ENCODE measurements around the gene HERC4.

The HERC4 gene, protein sequence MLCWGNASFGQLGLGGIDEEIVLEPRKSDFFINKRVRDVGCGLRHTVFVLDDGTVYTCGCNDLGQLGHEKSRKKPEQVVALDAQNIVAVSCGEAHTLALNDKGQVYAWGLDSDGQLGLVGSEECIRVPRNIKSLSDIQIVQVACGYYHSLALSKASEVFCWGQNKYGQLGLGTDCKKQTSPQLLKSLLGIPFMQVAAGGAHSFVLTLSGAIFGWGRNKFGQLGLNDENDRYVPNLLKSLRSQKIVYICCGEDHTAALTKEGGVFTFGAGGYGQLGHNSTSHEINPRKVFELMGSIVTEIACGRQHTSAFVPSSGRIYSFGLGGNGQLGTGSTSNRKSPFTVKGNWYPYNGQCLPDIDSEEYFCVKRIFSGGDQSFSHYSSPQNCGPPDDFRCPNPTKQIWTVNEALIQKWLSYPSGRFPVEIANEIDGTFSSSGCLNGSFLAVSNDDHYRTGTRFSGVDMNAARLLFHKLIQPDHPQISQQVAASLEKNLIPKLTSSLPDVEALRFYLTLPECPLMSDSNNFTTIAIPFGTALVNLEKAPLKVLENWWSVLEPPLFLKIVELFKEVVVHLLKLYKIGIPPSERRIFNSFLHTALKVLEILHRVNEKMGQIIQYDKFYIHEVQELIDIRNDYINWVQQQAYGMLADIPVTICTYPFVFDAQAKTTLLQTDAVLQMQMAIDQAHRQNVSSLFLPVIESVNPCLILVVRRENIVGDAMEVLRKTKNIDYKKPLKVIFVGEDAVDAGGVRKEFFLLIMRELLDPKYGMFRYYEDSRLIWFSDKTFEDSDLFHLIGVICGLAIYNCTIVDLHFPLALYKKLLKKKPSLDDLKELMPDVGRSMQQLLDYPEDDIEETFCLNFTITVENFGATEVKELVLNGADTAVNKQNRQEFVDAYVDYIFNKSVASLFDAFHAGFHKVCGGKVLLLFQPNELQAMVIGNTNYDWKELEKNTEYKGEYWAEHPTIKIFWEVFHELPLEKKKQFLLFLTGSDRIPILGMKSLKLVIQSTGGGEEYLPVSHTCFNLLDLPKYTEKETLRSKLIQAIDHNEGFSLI

DNA sequence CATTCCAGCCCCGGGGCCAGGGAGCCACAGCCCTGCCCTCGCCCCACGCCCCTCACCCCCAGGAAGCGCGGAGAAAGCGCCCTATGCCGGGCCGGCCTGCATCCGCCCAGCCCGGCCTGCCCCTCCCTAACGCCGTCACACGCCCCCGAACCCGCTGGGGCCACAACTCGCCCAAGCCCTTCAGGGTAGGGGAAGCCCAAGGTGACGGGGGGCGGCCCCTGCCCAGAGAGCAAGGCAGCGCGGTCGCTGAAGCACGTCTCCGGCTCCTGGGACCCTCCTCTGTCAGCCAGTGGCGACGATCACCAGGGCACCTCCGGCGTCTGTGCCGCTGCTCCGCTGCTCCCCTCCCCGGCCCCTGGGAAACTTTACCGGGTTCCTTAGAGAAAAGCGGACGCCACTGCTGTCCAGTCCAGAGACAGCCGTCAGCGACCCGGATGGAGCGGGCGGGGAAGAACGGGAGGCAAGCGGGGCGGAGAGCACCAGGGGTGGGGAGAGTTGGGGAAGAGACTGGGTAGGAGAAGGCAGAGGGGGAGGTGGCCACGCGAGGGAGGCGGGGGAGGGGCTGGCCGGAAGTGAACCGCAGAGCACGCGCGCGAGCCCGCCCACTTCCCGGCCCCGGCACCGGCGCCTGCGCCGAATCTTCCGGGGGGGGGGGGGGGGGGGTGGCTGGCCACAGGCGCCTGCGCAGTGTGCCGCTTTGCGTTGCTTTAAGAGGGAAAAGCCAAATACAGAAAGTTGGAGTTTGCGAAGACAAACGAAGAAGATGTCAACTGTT lies at the start of gene HERC4:
TSS of gene HERC4 (minus strand) at position 509 of the 775 bp plus-strand sequence. CDS start 2,175 bp downstream, outside the sequence.
- peak; percentile 75 for DNase-seq (ENCODE audit: low read depth, low spot score)

DNA sequence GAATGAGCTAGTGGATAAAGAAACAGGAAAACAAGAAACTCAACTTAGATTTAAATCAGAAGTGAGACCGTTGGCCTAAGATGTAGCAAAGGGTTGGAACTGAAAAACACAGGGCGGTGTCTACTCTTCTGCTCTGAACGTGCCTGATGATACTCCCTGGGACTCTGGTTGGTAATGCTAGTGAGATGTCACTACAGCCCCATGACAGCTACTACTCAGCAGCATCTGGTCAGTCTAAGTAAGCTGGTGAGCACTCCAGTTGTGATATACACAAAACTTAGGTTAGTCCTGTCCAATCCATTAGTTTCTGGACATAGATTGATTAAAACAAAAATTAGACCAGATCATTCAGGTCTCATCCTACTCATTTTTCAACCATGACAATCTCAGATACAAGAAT lies 49.6 kb upstream of the HERC4 start:
- DNase-seq (ENCODE audit: low read depth, low spot score), result no peak

DNA sequence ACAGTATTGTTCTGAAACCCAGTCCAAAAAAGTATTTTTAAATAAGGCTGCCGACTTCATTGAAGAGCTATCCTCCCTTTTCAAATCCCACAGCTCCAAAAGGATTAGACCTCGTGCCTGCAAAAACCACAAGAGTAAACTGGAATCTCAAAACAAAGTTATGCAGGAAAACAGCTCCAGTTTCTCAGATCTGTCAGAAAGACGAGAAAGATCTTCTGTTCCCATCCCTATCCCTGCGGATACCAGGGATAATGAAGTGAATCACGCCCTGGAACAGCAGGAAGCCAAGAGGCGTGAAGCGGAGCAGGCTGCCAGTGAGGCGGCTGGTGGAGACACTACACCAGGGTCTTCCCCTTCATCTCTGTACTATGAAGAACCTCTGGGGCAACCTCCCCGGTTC lies 46.8 kb upstream of the HERC4 start:
- no peak for DNase-seq (ENCODE audit: low read depth, low spot score)

DNA sequence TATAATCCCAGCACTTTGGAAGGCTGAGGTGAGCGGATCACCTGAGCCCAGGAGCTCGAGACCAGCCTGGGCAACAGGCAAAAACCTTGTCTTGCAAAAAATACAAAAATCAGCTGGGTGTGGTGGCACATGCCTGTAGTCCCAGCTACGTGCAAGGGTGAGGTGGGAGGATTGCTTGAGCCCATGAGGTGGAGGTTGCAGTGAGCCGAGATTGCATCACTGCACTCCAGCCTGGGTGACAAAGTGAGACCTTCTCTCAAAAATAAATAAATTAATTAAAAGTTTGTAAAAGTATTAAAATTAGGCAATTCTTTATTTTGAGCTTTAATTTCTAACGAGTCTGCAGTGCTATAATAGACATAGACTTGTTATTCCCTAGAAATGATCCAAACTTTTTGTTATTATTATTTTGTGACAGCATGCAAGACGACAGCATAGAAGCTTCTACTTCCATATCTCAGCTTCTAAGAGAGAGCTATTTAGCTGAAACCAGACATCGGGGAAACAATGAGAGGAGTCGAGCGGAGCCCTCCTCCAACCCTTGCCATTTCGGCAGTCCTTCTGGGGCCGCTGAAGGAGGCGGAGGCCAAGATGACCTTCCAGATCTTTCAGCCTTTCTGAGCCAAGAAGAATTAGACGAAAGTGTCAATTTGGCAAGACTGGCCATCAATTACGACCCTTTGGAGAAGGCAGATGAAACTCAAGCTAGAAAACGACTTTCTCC lies 46.1 kb upstream of the HERC4 start:
- no peak for DNase-seq (ENCODE audit: low read depth, low spot score)

DNA sequence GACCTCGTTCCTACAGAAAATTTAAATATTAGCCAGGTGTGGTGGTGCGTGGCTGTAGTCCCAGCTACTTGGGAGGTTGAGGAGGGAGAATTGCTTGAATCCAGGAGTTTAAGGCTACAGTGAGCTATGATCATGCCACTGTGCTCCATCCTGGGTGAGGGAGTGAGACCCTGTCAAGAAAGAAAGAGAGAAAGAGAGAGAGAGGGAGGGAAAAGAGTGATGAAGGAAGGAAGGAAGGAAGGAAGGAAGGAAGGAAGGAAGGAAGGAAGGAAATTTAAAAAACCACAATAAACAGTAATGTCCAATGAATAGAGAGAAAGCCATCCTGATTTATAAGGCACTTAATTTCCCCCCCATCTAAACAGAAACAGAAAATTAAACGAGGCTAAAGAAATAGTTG lies 43.6 kb upstream of the HERC4 start:
- DNase-seq (ENCODE audit: low read depth, low spot score), result no peak

DNA sequence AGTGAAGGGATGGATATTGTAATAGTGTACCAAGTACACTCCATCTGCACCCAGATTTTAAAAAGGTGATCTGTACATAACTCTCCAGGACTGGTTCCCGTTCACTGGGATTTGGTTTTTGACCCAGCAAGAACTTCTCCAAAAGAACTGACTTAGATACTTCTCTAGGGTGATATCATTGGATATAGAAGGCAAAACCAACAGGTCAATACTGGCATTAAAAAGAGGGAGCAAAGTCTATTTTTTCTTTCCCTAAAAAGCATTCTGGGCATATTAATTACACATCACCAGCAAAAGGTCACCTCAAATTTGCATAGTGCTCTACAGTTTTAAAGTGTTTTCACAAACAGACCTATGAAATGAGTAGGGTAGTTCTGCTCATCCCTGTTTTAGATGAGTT lies 37.8 kb upstream of the HERC4 start:
- no peak for DNase-seq (ENCODE audit: low read depth, low spot score)

DNA sequence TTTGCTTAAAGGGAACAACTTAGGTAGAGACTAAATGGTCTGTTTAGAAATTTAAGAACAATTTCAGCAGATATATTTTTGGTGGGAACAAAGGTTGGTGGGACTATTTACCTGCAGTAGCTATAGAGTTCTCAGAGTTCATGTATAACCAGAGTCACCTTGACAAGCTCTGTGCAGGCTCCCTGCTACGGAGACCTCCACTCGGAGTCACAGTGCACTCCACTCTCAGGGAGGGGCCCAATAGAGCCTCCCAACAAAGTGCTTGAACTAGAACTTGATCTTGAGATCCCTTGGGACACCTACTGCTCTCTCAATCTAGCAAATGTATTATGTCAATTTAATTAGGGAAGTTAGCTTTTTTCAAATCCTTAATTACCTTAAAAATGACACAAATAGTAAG lies 36.5 kb upstream of the HERC4 start:
- no peak for DNase-seq (ENCODE audit: low read depth, low spot score)

DNA sequence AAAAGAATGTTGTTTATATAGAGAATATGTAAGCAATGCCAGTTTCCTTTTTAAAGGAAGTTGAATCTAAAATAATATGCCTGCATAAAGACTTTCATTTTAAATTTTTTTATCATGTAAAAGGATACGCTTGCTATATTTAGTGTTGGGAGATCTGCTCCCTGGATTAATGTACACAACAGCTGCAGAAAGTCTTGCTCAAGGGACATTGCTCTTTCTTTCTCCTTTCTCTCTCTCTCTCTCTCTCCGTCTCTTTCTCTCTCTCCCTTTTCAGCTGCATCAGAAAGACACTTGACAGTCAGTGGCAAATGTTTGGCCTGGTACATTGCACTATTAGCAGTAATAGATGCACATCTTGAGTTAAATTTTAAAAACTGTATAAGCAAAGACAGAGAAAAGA lies 34.9 kb upstream of the HERC4 start:
- DNase-seq (ENCODE audit: low read depth, low spot score), result no peak

DNA sequence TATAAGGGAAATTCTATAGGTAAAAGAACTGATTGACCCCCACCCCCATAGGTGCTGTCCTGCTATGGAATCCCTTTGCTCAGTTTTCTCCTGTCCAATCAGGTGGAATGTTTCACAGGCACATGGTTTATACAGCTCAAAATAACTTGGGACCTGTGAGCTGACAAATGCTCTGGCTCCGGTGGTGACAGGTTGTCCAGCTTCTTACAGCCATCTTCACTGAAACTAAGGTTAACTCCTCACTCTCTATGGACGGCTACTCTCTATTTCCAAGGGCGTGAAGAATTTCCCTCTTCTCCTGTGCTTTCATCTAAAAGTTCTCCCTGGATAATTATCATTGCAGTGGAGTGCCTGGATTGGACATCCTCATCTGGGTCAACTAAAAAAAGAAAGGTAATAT lies 34.2 kb upstream of the HERC4 start, which contains the start of gene MYPN:
TSS of gene MYPN (plus strand) at position 158 of the 400 bp plus-strand sequence. CDS start 11,951 bp downstream, outside the sequence.
- DNase-seq (ENCODE audit: low read depth, low spot score), result no peak

DNA sequence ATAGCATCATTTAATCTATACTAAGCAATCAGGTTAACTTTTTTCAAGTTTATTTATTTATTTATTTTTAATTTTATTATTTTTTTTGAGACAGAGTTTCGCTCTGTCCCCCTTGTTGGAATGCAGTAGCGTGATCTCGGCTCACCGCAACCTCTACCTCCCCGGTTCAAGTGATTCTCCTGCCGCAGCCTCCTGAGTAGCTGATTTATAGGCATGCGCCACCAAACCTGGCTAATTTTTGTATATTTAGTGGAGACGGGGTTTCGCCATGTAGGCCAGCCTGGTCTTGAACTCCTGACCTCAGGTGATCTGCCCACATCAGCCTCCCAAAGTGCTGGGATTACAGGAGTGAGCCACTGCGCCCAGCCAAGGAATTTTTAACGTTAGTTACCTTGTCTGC lies 33.6 kb upstream of the HERC4 start:
- no peak for DNase-seq (ENCODE audit: low read depth, low spot score)

DNA sequence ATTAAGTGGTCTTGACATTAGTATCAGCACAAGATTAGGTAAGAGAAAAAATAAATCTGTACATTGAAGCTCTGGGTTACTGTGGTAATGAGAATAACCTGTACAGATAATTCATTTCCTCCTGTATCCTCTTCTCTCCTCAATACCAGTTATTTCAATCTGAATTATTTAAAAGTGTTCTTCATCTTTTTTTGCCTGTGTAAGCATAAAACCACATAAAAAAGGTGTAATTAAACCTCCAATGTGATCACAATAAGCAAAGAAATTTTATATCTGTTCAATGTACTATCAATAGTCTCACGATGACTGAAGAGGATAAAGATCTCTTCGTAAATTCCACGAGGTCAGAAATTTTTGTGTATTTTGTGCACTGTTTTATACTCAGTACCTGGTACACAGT lies 33.0 kb upstream of the HERC4 start:
- no peak for DNase-seq (ENCODE audit: low read depth, low spot score)

DNA sequence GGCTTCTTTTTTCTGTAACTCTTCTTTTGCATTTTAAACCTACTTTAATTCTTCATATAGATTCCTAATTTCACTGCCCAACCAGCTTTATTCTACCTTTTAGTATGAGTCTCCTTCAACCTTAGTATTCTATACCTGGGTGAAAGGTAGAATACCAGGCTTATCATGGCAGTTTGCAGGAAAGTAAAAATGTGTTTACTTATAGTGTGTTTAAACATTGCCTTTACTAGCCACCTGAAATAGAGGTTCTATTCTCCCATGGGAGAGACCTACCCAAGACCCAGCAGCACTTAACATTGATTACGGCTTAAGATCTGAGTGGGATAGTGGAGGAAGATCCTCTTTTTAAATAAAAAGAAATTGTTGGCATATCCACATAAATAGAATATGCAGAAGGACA lies 32.6 kb upstream of the HERC4 start:
- no peak for DNase-seq (ENCODE audit: low read depth, low spot score)

DNA sequence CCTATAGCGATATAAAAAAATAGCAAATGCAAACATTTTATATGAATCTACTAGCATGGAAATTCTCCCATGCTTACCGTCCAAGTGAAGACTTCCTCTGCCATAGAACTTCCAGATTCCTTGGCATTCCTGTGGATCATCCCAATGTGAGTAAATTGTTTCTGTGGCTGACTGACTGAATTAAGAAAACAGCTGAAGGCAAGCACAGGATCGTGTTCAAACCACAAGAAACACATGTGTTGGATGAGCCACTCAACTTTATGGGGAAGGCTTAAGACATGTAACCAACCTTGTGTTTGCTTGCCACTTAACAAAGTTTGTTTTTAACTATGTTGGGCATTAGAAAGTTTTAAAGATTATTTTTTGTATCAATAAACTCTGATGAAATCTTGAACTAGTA lies 31.6 kb upstream of the HERC4 start:
- no peak for DNase-seq (ENCODE audit: low read depth, low spot score)

DNA sequence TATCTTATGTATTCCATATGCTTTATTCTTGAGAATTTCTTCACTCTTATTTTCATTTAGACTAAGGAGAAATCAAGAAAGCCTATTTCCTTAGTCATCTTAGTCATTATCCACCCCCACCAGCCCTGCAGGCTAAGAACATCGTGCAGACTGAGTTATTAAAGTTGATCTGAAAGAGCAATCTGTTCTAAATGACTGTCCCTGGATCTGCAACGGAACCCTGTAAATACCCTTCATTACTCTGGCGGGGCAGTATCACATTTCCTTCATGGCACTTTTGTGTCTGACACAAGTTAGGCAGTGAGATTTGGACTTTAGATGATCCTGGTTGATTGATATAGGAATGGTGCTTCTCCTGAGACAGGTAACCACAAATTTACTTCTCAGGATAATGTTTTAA lies 30.7 kb upstream of the HERC4 start:
- DNase-seq (ENCODE audit: low read depth, low spot score), result no peak

DNA sequence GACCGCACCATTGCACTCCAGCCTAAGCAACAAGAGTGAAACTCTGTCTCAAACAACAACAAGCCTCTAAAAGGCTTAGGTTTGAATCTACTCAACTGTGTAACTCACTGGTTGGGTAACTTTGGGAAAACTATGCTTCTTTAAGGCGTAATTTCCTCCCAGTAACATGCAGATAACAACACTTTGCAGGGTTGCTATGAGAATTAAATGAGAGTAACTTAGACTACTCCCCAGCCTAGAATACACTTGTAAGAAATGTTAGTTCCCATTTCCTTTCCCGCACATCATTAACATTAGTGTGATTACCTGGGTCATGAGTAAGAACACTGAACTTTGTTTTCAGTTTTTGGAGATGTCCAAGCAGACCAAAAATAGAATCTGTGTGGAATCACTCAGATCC lies 28.8 kb upstream of the HERC4 start:
- DNase-seq (ENCODE audit: low read depth, low spot score), result no peak

DNA sequence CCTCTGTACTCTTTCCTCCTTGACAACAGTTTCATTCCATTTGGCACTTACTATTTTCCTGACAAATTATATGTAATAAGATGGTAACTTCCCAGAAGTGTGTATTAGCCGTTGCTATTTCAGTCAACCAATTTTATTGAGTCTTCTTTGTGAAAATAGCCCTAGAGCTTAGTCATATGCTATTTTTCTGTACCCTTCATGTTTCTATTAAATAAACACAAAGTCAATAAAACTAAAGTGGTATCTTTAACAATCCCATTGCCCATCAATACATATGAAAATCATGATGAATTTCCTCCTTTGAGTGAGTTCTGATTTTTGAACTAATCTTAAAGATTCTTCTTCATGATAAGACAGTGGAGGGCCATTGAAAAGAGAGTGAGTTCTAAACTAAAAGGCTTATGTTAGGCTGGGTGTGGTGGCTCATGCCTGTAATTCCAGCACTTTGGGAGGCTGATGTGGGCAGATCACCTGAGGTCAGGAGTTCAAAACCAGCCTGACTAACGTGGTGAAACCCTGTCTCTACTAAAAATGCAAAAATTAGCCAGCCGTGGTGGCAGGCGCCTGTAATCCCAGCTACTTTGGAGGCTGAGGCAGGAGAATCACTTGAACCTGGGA lies 28.3 kb upstream of the HERC4 start:
- DNase-seq (ENCODE audit: low read depth, low spot score), result no peak

DNA sequence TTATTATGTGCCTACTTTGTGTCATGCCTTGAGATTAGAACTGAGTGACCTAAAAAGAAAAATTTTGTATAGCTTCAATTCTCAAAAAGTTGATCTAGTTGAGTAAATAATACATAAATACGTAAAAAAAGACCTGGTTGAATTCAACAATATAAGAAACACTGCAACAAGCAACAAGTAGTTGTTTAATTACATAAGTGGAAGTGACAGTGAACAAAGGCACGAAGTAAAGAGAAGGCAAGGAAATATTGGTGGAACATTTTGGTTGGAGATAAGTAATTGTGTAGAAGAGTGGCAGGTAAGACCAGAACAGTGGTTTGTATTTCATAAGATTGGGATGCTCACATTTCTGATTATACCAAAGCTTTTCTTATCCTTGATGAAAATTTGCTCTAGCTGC lies 26.0 kb upstream of the HERC4 start:
- DNase-seq (ENCODE audit: low read depth, low spot score), result no peak

DNA sequence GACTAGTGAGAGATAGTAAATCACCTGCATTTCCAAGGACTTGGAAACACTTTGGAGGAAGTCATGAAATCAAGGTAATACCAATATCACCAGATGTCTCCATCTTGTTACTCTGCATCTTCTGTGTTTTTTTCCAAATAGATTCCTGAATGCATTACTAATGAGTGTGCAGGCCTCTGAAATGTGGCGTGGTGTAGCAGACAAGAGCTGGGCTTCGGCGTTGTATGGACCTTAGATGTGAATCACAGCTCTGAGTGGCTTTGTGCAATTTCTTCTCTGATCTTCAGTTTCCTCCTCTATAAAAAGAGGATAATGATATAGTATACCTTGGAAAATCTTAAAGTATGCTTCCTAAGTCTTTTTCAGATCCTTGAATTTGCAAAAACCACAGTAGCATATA lies 24.7 kb upstream of the HERC4 start:
- no peak for DNase-seq (ENCODE audit: low read depth, low spot score)

DNA sequence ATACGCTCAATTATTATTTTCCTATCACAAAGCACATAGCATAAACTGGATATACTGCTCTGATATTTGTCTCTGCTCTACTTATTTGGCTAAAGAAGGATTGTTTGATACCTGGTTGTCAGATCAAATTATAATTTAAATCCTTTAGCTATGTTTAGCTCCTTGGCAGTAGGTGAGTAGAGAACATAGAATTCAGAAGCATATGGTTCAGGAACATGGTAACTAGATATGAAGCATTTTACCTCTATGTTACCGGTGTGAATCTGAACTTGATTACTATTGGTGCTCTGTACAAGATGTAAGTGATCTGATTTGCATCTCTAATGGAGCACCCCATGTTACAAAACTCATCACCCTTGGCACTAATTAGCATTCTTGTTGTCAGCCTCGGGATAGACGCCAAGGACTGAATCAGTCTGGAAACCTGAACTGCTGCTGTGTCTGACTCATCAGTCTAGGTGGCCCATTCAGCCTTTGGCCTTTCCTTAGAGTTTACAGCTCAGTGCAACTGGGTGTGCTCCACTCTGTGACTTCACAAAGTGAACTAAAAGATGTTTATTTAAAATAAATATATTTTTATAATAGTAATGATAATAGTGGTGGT lies 21.9 kb upstream of the HERC4 start:
- DNase-seq (ENCODE audit: low read depth, low spot score), result no peak

DNA sequence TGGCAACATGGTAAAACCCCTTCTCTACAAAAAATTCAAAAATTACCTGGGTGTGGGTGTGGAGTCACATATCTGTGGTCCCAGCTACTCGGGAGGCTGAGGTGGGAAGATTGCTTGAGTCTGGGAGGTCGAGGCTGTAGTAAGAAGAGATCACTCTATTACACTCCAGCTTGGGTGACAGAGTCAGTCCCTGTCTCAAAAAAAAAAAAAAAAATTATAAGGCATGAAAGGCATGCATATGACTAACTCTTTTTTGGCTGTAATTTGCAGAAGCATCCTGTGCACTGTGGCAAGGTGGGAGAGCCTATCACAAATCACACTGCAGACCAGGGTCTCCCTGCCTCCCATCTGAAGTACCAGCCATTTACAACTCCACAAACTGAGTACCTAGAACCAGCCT lies 20.1 kb upstream of the HERC4 start:
- no peak for DNase-seq (ENCODE audit: low read depth, low spot score)
